Measurements from ENCODE around the gene PIK3R3.

Gene PIK3R3

DNA sequence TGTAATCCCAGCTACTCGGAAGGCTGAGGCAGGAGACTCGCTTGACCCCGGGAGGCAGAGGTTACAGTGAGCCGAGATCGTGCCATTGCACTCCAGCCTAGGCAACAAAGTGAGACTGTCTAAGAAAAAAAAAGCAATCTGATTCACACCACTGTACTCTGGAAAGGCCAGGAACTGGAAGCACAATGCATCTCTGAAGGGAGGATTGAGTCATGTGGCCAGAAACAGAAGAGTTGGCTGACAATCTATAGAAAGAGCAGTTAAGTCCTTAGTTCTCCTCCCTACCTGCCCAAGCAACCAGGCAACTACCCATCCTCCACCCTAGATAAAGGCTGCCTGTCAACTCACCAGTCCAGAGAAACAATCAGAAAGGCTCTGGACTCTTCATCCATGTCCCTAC, 45.9 kb downstream of the PIK3R3 start:
- no peaks in the 10 kb centered on the region for H3K9me2 ChIP-seq (replicated peaks; ENCODE audit: low read depth, low read length)
- TF ChIP-seq EZH2phosphoT487 (IDR thresholded peaks at IDR 0.05; ENCODE audit: borderline replicate concordance) = no peak
- TF ChIP-seq, protein P1, sequence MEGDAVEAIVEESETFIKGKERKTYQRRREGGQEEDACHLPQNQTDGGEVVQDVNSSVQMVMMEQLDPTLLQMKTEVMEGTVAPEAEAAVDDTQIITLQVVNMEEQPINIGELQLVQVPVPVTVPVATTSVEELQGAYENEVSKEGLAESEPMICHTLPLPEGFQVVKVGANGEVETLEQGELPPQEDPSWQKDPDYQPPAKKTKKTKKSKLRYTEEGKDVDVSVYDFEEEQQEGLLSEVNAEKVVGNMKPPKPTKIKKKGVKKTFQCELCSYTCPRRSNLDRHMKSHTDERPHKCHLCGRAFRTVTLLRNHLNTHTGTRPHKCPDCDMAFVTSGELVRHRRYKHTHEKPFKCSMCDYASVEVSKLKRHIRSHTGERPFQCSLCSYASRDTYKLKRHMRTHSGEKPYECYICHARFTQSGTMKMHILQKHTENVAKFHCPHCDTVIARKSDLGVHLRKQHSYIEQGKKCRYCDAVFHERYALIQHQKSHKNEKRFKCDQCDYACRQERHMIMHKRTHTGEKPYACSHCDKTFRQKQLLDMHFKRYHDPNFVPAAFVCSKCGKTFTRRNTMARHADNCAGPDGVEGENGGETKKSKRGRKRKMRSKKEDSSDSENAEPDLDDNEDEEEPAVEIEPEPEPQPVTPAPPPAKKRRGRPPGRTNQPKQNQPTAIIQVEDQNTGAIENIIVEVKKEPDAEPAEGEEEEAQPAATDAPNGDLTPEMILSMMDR (conservative IDR thresholded peaks at IDR 0.05; ENCODE audit: low read length) = no peak
- H3K9ac ChIP-seq (ENCODE audit: low read depth, low read length, poor library complexity, severe bottlenecking) = no peak overlapping the region
- no peaks in the 10 kb centered on the region for H3K9me3 ChIP-seq (ENCODE audit: insufficient read depth, low read depth, low read length)
- H3K4me1 ChIP-seq (ENCODE audit: insufficient read depth, low read length, poor library complexity, severe bottlenecking) = no peaks in the 10 kb centered on the region
- H2AFZ ChIP-seq (ENCODE audit: low read length) = no peak overlapping the region
- H3K36me3 ChIP-seq (ENCODE audit: insufficient read depth, low read length) = peaks cover 16% of the 10 kb centered on the region
- H3F3A ChIP-seq (ENCODE audit: low read depth) = no peaks in the 10 kb centered on the region
- no peak overlapping the region for H3K4me2 ChIP-seq (ENCODE audit: low read depth, low read length, poor library complexity, severe bottlenecking)
- H4K20me1 ChIP-seq (ENCODE audit: insufficient read depth, low read length, poor library complexity, severe bottlenecking) = peaks cover 70% of the 10 kb centered on the region
- peaks cover 98% of the 10 kb centered on the region for H3K79me2 ChIP-seq (ENCODE audit: insufficient read depth, low read length)
- H3K4me3 ChIP-seq (ENCODE audit: low read length, poor library complexity, severe bottlenecking) = no peak overlapping the region
- H3K27me3 ChIP-seq (ENCODE audit: insufficient read depth, low read length, poor library complexity, severe bottlenecking) = no peaks in the 10 kb centered on the region

DNA sequence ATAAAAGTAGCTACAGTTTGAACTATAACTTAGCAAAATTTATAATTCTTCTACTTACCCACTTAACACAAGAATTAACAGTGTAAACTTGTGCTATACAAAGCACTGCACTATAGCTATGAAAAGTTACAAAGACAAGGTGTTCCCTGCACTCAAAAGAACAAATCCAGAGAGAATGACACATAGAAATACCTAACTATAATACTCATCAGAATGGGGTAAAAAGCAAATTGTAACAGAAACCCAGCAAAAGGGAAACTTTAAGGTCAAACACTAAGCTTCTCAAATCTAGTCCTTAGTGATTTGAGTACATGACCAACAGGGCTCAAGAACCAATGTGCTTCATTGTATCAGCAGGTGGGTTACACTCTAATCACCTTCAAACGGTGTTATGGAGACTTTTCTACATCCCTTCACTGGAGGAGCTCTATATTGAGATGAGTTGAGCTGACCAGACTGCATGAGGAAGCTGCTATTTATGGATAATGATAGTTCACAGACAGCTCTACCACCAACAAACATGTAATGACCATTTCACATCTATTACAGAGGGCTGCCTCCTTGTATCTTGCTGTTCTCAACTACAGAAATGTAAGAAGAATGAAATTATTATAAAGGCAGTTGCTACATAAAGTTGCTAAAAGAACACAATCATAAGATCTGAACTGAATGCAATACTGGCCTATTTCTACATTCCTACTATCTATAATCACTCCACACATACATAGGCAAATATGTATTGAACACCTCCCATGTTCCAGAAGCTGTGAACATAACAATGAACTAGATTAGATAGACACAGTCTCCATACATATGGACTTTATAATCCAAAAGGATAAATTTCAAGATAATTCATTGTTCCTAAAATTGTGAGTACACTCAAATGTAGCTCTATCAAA, 47.6 kb downstream of the PIK3R3 start:
- TF ChIP-seq, protein P1 (conservative IDR thresholded peaks at IDR 0.05; ENCODE audit: low read length) = no peak
- TF ChIP-seq EZH2phosphoT487 (IDR thresholded peaks at IDR 0.05; ENCODE audit: borderline replicate concordance) = no peak
- Histone ChIP-seq H3K4me1 (ENCODE audit: insufficient read depth, low read length, poor library complexity, severe bottlenecking) (no peaks in the 10 kb centered on the region), H3K4me2 (ENCODE audit: low read depth, low read length, poor library complexity, severe bottlenecking) (no peak overlapping the region), H3K9me2 (replicated peaks; ENCODE audit: low read depth, low read length) (no peaks in the 10 kb centered on the region), H3K27me3 (ENCODE audit: insufficient read depth, low read length, poor library complexity, severe bottlenecking) (no peaks in the 10 kb centered on the region), H3K36me3 (ENCODE audit: insufficient read depth, low read length) (peaks cover 25% of the 10 kb centered on the region), H3F3A (ENCODE audit: low read depth) (no peaks in the 10 kb centered on the region), H3K9ac (ENCODE audit: low read depth, low read length, poor library complexity, severe bottlenecking) (no peak overlapping the region), H2AFZ (ENCODE audit: low read length) (no peak overlapping the region), H3K9me3 (ENCODE audit: insufficient read depth, low read depth, low read length) (no peaks in the 10 kb centered on the region), H4K20me1 (ENCODE audit: insufficient read depth, low read length, poor library complexity, severe bottlenecking) (peaks cover 71% of the 10 kb centered on the region), H3K4me3 (ENCODE audit: low read length, poor library complexity, severe bottlenecking) (no peak overlapping the region), H3K79me2 (ENCODE audit: insufficient read depth, low read length) (peaks cover 97% of the 10 kb centered on the region)

DNA sequence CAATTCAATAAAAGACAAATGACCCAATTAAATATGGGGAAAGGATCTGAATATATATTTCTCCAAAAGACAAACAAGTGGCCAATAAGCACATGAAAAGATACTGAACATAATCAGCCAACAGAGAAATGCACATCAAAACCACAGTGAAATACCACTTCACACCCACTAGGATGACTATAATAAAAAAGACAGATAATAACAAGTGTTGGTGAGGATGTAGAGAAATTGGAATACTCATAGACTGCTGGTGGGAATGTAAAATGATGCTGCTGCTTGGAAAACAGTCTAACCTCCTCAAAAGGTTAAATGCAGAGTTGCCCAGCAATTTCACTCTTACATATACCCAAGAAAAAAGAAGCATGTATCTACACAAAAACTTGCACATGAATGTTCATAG, 48.9 kb downstream of the PIK3R3 start:
- H3K9me2 ChIP-seq (replicated peaks; ENCODE audit: low read depth, low read length) = no peaks in the 10 kb centered on the region
- H3K36me3 ChIP-seq (ENCODE audit: insufficient read depth, low read length) = peaks cover 35% of the 10 kb centered on the region
- H3K4me3 ChIP-seq (ENCODE audit: low read length, poor library complexity, severe bottlenecking) = no peak overlapping the region
- H4K20me1 ChIP-seq (ENCODE audit: insufficient read depth, low read length, poor library complexity, severe bottlenecking) = peaks cover 70% of the 10 kb centered on the region
- H2AFZ ChIP-seq (ENCODE audit: low read length) = no peak overlapping the region
- H3K9ac ChIP-seq (ENCODE audit: low read depth, low read length, poor library complexity, severe bottlenecking) = no peak overlapping the region
- H3K79me2 ChIP-seq (ENCODE audit: insufficient read depth, low read length) = peaks cover 95% of the 10 kb centered on the region
- H3F3A ChIP-seq (ENCODE audit: low read depth) = no peaks in the 10 kb centered on the region
- TF ChIP-seq, protein P1 (conservative IDR thresholded peaks at IDR 0.05; ENCODE audit: low read length) = no peak
- no peak for TF ChIP-seq EZH2phosphoT487 (IDR thresholded peaks at IDR 0.05; ENCODE audit: borderline replicate concordance)
- H3K27me3 ChIP-seq (ENCODE audit: insufficient read depth, low read length, poor library complexity, severe bottlenecking) = no peaks in the 10 kb centered on the region
- no peak overlapping the region for H3K4me2 ChIP-seq (ENCODE audit: low read depth, low read length, poor library complexity, severe bottlenecking)
- H3K4me1 ChIP-seq (ENCODE audit: insufficient read depth, low read length, poor library complexity, severe bottlenecking) = no peaks in the 10 kb centered on the region
- no peaks in the 10 kb centered on the region for H3K9me3 ChIP-seq (ENCODE audit: insufficient read depth, low read depth, low read length)

Measured in Loucy (cell line).